Ishikawa (cell line): ENCODE data around the gene DIRAS2.

Source experiments
- EP300 ChIP-seq: IDR thresholded peaks from 2 replicates; pipeline ENCODE4 v1.6.1; 2012; ENCODE audit warnings: borderline replicate concordance
- REST ChIP-seq: IDR thresholded peaks from 2 replicates; pipeline ENCODE4 v1.6.1; 2012; ENCODE audit warnings: low read depth, mild to moderate bottlenecking
- TEAD4 ChIP-seq: IDR thresholded peaks from 2 replicates; pipeline ENCODE4 v1.6.1; 2012
- USF1 ChIP-seq: IDR thresholded peaks from 2 replicates; pipeline ENCODE4 v1.6.1; 2012

- TF ChIP-seq TEAD4: no peak
- TF ChIP-seq USF1: no peak
- TF ChIP-seq REST: no peak
- no peak for TF ChIP-seq EP300
These were observed 63.4 kb downstream of the DIRAS2 start for GRCh38 chr9:90579181-90579580.
